HepG2 (cell line): ENCODE results near the gene CLDN10. TPM values are rescaled to one million over a fixed set of nuclear protein-coding genes. Genes with fewer than 3 reads are reported as not detected.

Experiments
- ATAC-seq: fragments of 200-7000 bp; cut with Tn5 transposase; 3 replicates; pipeline ENCODE4 v1.9.1; 2020; ENCODE audit warnings: mild to moderate bottlenecking, moderate library complexity
- BruUV-seq: library from RNA; stranded (reverse); fragments of 400-500 nt; replicated peaks from 2 replicates; lab custom pipeline; 2021; lab: Mats Ljungman, UMichigan
- CTCF ChIA-PET: fragments of 300-600 bp; formaldehyde crosslinking; extraction: SDS; loops from one replicate; lab custom pipeline; 2021; ENCODE audit warnings: low total read pairs, inconsistent platforms, low intra/inter-chr PET ratio; lab: Yijun Ruan, JAX
- POLR2A ChIA-PET: fragments of 350-600 bp; sonication (Branson Sonifier 250); formaldehyde crosslinking; loops from one replicate; lab custom pipeline; 2020; ENCODE audit warnings: antibody characterized with exemption, inconsistent platforms; lab: Yijun Ruan, JAX
- DNase-seq: peaks from one replicate; pipeline ENCODE4 v3.0.0-alpha.2; 2015; ENCODE audit warnings: low spot score
- FAIRE-seq: peaks from 3 replicates; lab custom pipeline; 2011; peaks lifted over from hg19 to GRCh38; lab: Jason Lieb, UNC
- H2AFZ ChIP-seq: one replicate; pipeline ENCODE4 v1.6.1; 2011; ENCODE audit warnings: low read length, inconsistent platforms
- H3K27ac ChIP-seq: fragments of 300-600 bp; 3 replicates; pipeline ENCODE4 v1.8.0; 2011; ENCODE audit warnings: mixed run types, mild to moderate bottlenecking, mixed read lengths, low read length, inconsistent platforms; ENCODE audit not compliant: insufficient read depth; ENCODE audit errors: extremely low read length
- H3K27me3 ChIP-seq, 2 experiments: fragments of 200-600 bp in 1 of 2; 2 replicates in 1 of 2; 3 replicates in 1 of 2; pipeline versions ENCODE4 v1.6.0 to v1.8.0; 2011; ENCODE audit warnings: low read length in 2 of 2, mild to moderate bottlenecking in 2 of 2, moderate library complexity in 2 of 2, inconsistent platforms in 1 of 2; ENCODE audit not compliant: insufficient read depth in 2 of 2, control insufficient read depth in 1 of 2
- H3K36me3 ChIP-seq, 2 experiments: fragments of 200-600 bp in 1 of 2; replicated peaks in 1 of 2; 2 replicates in 1 of 2; 3 replicates in 1 of 2; pipeline versions ENCODE4 v1.5.1 to v1.8.0; 2011; ENCODE audit warnings: low read length in 2 of 2, inconsistent platforms in 1 of 2; ENCODE audit not compliant: insufficient read depth in 2 of 2, control insufficient read depth in 1 of 2
- H3K4me1 ChIP-seq: 2 replicates; pipeline ENCODE4 v1.5.1; 2012; ENCODE audit warnings: low read length, inconsistent platforms; ENCODE audit not compliant: insufficient read depth
- H3K4me2 ChIP-seq: 2 replicates; pipeline ENCODE4 v1.6.0; 2011; ENCODE audit warnings: low read depth, low read length, inconsistent platforms
- H3K4me3 ChIP-seq, 3 experiments: fragments of 200-600 bp in 1 of 3; sonication (generic), shearing (Covaris generic) in 1 of 3; replicated peaks in 1 of 3; 2 replicates each; pipeline ENCODE4 v1.5.1; 2011 to 2016; ENCODE audit warnings: low read length in 3 of 3, inconsistent platforms in 2 of 3, low read depth in 2 of 3, mild to moderate bottlenecking in 2 of 3, control low read depth in 1 of 3, mixed read lengths in 1 of 3; ENCODE audit not compliant: insufficient read depth in 1 of 3
- H3K79me2 ChIP-seq: one replicate; pipeline ENCODE4 v1.6.1; 2011; ENCODE audit warnings: low read length, inconsistent platforms; ENCODE audit not compliant: insufficient read depth
- H3K9ac ChIP-seq: 2 replicates; pipeline ENCODE4 v1.6.0; 2011; ENCODE audit warnings: mild to moderate bottlenecking, low read depth, low read length, inconsistent platforms; ENCODE audit not compliant: insufficient read depth
- H3K9me3 ChIP-seq: 2 replicates; pipeline ENCODE4 v1.5.1; 2012; ENCODE audit warnings: mild to moderate bottlenecking, low read length
- H4K20me1 ChIP-seq: 2 replicates; pipeline ENCODE4 v1.6.0; 2011; ENCODE audit warnings: inconsistent platforms, mild to moderate bottlenecking, low read length, moderate library complexity; ENCODE audit not compliant: insufficient read depth
- CSRNP1 ChIP-seq: sonication (generic); formaldehyde crosslinking; IDR thresholded peaks from 2 replicates; pipeline ENCODE4 v1.8.1; 2023; ENCODE audit warnings: mild to moderate bottlenecking, missing genetic modification reagents
- ESRRA ChIP-seq: sonication (generic); formaldehyde crosslinking; IDR thresholded peaks from 2 replicates; pipeline ENCODE4 v1.5.1; 2020; ENCODE audit warnings: mild to moderate bottlenecking, low read depth, missing genetic modification reagents
- NFAT5 ChIP-seq: sonication (generic); formaldehyde crosslinking; IDR thresholded peaks from 2 replicates; pipeline ENCODE4 v1.4.0; 2020; ENCODE audit warnings: missing genetic modification reagents
- TOE1 ChIP-seq: sonication (generic); formaldehyde crosslinking; IDR thresholded peaks from 2 replicates; pipeline ENCODE4 v1.4.0; 2020; ENCODE audit warnings: mild to moderate bottlenecking, missing genetic modification reagents
- ZNF318 ChIP-seq: sonication (generic); formaldehyde crosslinking; IDR thresholded peaks from 2 replicates; pipeline ENCODE4 v1.4.0; 2020; ENCODE audit warnings: mild to moderate bottlenecking, missing genetic modification reagents
- ZNF383 ChIP-seq: sonication (generic); formaldehyde crosslinking; IDR thresholded peaks from 2 replicates; pipeline ENCODE4 v1.4.0; 2020; ENCODE audit warnings: missing genetic modification reagents, mild to moderate bottlenecking, borderline replicate concordance
- ZNF768 ChIP-seq: sonication (generic); formaldehyde crosslinking; IDR thresholded peaks from 2 replicates; pipeline ENCODE4 v1.4.0; 2020; ENCODE audit warnings: missing genetic modification reagents
- ZNF782 ChIP-seq: sonication (generic); formaldehyde crosslinking; IDR thresholded peaks from 2 replicates; pipeline ENCODE4 v1.4.0; 2020; ENCODE audit warnings: missing genetic modification reagents, mild to moderate bottlenecking, borderline replicate concordance
- WGBS: methylation state at CpG from one replicate; pipeline ENCODE4 v1.1.6; 2017; ENCODE audit warnings: low lambda C conversion rate; 5-methylcytosine and 5-hydroxymethylcytosine counted together
- in situ Hi-C: cut with HindIII; loops from 2 replicates; pipeline ENCODE4 v1.10.0; 2017; ENCODE audit warnings: low pct_unique_long_range_greater_than_20kb; ENCODE audit not compliant: extremely low pct_ligation_motif_present
- intact Hi-C: fragments of 100-400 bp; cut with micrococcal nuclease; formaldehyde crosslinking; loops from one replicate; pipeline ENCODE4 v1.10.0; 2022; ENCODE audit not compliant: unreplicated experiment
- polyA plus RNA-seq, 8 experiments: library from polyadenylated mRNA; depleted of rRNA in 3 of 8; stranded (reverse) in 7 of 8; unstranded in 1 of 8; fragments of >200 nt; fragmentation: Illumina TruSeq in 4 of 8; extraction: Trizol in 4 of 8; gene quantifications; 2 replicates each; pipeline versions ENCODE4 v1.2.1 to v1.2.3, GENCODE V29; 2011 to 2016; ENCODE audit warnings: low read depth in 4 of 8, missing spikeins in 1 of 8, mixed read lengths in 1 of 8; ENCODE audit not compliant: insufficient read depth in 1 of 8
- total RNA-seq, 5 experiments: library from RNA; depleted of rRNA; stranded (reverse); fragments of >200 nt; fragmentation: Illumina TruSeq; extraction: Trizol; gene quantifications; 2 replicates each; pipeline ENCODE4 v1.2.3, GENCODE V29; 2016; ENCODE audit warnings: low read depth in 1 of 5

CLDN10 gene
- total and polyA plus RNA-seq, 2 of the 13 experiments (the other 11 are each of a cell fraction or from before 2014, with no cell fraction given), result not detected

GRCh38 chr13:95601216-95601615 is 48.7 kb downstream of the CLDN10 start (continued):
- TF ChIP-seq ZNF318 (no peak), ZNF768 (CRISPR knock-in tag) (no peak), ESRRA (CRISPR knock-in tag) (no peak), ZNF383 (no peak)

GRCh38 chr13:95601906-95602305 is 49.4 kb downstream of the CLDN10 start:
- Histone ChIP-seq H2AFZ (no peak overlapping the region), H4K20me1 (no peaks in the 10 kb centered on the region), H3K79me2 (no peaks in the 10 kb centered on the region), H3K4me3 (no peak overlapping the region), H3K36me3 (peaks cover 2 to 22% of the 10 kb centered on the region in 2 experiments; a peak in 4 of 5 replicates), H3K4me2 (no peak overlapping the region), H3K4me1 (peaks cover 14% of the 10 kb centered on the region), H3K27ac (no peak overlapping the region), H3K27me3 (no peaks in the 10 kb centered on the region), H3K9me3 (no peaks in the 10 kb centered on the region), H3K9ac (no peak overlapping the region)
- no peak for DNase-seq
- in situ Hi-C loops, result no loop called here
- CTCF ChIA-PET, result no interaction called here
- no peak for FAIRE-seq
- BruUV-seq, result no TSS peak
- intact Hi-C loops, result no loop called here
- WGBS, result 96% methylated on average over 6 of the region's 6 CpGs
- POLR2A ChIA-PET, result no interaction called here
- no peak for ATAC-seq
- TF ChIP-seq CSRNP1 (CRISPR knock-in tag), result no peak
- TF ChIP-seq TOE1, result no peak
- no peak for TF ChIP-seq ZNF782 (CRISPR knock-in tag)
- TF ChIP-seq NFAT5 (CRISPR knock-in tag), result no peak
